HepG2 (cell line): ENCODE results near the gene RABGAP1. TPM values are rescaled to one million over a fixed set of nuclear protein-coding genes. Genes with fewer than 3 reads are reported as not detected.

Experiments
- BCL6 ChIP-seq: IDR thresholded peaks from 2 replicates; pipeline ENCODE4 v1.6.1; 2016; ENCODE audit warnings: missing genetic modification reagents, missing compliant biosample characterization
- ZBTB20 ChIP-seq: sonication (generic); formaldehyde crosslinking; IDR thresholded peaks from 2 replicates; pipeline ENCODE4 v1.8.1; 2023; ENCODE audit warnings: missing genetic modification reagents, low read depth, mild to moderate bottlenecking, borderline replicate concordance
- ZNF75D ChIP-seq: sonication (generic); formaldehyde crosslinking; IDR thresholded peaks from 2 replicates; pipeline ENCODE4 v1.8.1; 2023; ENCODE audit warnings: missing genetic modification reagents, mild to moderate bottlenecking, borderline replicate concordance
- polyA plus RNA-seq, 8 experiments: library from polyadenylated mRNA; depleted of rRNA in 3 of 8; stranded (reverse) in 7 of 8; unstranded in 1 of 8; fragments of >200 nt; fragmentation: Illumina TruSeq in 4 of 8; extraction: Trizol in 4 of 8; gene quantifications; 2 replicates each; pipeline versions ENCODE4 v1.2.1 to v1.2.3, GENCODE V29; 2011 to 2016; ENCODE audit warnings: low read depth in 4 of 8, missing spikeins in 1 of 8, mixed read lengths in 1 of 8; ENCODE audit not compliant: insufficient read depth in 1 of 8
- total RNA-seq, 5 experiments: library from RNA; depleted of rRNA; stranded (reverse); fragments of >200 nt; fragmentation: Illumina TruSeq; extraction: Trizol; gene quantifications; 2 replicates each; pipeline ENCODE4 v1.2.3, GENCODE V29; 2016; ENCODE audit warnings: low read depth in 1 of 5
- TF ChIP-seq, protein P1 (sequence below): sonication (generic); formaldehyde crosslinking; conservative IDR thresholded peaks from 2 replicates; pipeline ENCODE4 v1.4.0; 2020; ENCODE audit warnings: mild to moderate bottlenecking, missing genetic modification reagents, moderate library complexity
- TF ChIP-seq, protein P2 (sequence below): sonication (generic); formaldehyde crosslinking; IDR thresholded peaks from 2 replicates; pipeline ENCODE4 v1.4.0; 2020; ENCODE audit warnings: missing genetic modification reagents

RABGAP1 gene
- total and polyA plus RNA-seq, 2 of the 13 experiments (the other 11 are each of a cell fraction or from before 2014, with no cell fraction given): 19.1 to 19.3 TPM

- TF ChIP-seq, protein P1, sequence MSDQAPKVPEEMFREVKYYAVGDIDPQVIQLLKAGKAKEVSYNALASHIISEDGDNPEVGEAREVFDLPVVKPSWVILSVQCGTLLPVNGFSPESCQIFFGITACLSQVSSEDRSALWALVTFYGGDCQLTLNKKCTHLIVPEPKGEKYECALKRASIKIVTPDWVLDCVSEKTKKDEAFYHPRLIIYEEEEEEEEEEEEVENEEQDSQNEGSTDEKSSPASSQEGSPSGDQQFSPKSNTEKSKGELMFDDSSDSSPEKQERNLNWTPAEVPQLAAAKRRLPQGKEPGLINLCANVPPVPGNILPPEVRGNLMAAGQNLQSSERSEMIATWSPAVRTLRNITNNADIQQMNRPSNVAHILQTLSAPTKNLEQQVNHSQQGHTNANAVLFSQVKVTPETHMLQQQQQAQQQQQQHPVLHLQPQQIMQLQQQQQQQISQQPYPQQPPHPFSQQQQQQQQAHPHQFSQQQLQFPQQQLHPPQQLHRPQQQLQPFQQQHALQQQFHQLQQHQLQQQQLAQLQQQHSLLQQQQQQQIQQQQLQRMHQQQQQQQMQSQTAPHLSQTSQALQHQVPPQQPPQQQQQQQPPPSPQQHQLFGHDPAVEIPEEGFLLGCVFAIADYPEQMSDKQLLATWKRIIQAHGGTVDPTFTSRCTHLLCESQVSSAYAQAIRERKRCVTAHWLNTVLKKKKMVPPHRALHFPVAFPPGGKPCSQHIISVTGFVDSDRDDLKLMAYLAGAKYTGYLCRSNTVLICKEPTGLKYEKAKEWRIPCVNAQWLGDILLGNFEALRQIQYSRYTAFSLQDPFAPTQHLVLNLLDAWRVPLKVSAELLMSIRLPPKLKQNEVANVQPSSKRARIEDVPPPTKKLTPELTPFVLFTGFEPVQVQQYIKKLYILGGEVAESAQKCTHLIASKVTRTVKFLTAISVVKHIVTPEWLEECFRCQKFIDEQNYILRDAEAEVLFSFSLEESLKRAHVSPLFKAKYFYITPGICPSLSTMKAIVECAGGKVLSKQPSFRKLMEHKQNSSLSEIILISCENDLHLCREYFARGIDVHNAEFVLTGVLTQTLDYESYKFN: 0 out of 2 replicates have a peak, but pooled peaks have one; percentile 17
- TF ChIP-seq ZBTB20 (CRISPR knock-in tag) (no peak), ZNF75D (CRISPR knock-in tag) (no peak), BCL6 (CRISPR knock-in tag) (no peak)
- TF ChIP-seq, protein P2, sequence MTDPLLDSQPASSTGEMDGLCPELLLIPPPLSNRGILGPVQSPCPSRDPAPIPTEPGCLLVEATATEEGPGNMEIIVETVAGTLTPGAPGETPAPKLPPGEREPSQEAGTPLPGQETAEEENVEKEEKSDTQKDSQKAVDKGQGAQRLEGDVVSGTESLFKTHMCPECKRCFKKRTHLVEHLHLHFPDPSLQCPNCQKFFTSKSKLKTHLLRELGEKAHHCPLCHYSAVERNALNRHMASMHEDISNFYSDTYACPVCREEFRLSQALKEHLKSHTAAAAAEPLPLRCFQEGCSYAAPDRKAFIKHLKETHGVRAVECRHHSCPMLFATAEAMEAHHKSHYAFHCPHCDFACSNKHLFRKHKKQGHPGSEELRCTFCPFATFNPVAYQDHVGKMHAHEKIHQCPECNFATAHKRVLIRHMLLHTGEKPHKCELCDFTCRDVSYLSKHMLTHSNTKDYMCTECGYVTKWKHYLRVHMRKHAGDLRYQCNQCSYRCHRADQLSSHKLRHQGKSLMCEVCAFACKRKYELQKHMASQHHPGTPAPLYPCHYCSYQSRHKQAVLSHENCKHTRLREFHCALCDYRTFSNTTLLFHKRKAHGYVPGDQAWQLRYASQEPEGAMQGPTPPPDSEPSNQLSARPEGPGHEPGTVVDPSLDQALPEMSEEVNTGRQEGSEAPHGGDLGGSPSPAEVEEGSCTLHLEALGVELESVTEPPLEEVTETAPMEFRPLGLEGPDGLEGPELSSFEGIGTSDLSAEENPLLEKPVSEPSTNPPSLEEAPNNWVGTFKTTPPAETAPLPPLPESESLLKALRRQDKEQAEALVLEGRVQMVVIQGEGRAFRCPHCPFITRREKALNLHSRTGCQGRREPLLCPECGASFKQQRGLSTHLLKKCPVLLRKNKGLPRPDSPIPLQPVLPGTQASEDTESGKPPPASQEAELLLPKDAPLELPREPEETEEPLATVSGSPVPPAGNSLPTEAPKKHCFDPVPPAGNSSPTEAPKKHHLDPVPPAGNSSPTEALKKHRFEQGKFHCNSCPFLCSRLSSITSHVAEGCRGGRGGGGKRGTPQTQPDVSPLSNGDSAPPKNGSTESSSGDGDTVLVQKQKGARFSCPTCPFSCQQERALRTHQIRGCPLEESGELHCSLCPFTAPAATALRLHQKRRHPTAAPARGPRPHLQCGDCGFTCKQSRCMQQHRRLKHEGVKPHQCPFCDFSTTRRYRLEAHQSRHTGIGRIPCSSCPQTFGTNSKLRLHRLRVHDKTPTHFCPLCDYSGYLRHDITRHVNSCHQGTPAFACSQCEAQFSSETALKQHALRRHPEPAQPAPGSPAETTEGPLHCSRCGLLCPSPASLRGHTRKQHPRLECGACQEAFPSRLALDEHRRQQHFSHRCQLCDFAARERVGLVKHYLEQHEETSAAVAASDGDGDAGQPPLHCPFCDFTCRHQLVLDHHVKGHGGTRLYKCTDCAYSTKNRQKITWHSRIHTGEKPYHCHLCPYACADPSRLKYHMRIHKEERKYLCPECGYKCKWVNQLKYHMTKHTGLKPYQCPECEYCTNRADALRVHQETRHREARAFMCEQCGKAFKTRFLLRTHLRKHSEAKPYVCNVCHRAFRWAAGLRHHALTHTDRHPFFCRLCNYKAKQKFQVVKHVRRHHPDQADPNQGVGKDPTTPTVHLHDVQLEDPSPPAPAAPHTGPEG (CRISPR knock-in tag): no peak
- TF ChIP-seq, all 625 proteins: peak for 10
These were observed 180.6 kb downstream of the RABGAP1 start (continued) for GRCh38 chr9:123121457-123121856.
